ENCODE data around the gene RAD18.

Gene RAD18

DNA sequence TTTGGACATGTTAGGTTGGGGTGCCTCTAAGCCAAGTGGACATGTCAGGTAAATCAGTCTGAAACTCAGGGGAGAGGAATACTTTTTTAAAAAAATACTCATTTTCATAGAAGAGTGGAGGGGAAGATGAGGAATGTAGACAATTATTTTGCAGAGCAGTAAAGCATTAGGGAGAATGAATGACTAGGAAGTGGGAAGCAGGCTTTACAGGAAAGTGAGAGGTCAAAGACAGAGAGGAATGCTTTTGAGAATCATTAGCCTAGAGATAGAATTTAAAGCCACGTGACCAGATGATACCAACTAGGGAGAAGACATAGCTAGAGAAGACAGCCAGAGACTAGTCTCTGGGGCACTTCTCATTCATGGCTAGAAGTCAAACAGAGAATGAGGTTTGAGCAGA lies 91.0 kb downstream of the RAD18 start:
- TF ChIP-seq, protein P1, sequence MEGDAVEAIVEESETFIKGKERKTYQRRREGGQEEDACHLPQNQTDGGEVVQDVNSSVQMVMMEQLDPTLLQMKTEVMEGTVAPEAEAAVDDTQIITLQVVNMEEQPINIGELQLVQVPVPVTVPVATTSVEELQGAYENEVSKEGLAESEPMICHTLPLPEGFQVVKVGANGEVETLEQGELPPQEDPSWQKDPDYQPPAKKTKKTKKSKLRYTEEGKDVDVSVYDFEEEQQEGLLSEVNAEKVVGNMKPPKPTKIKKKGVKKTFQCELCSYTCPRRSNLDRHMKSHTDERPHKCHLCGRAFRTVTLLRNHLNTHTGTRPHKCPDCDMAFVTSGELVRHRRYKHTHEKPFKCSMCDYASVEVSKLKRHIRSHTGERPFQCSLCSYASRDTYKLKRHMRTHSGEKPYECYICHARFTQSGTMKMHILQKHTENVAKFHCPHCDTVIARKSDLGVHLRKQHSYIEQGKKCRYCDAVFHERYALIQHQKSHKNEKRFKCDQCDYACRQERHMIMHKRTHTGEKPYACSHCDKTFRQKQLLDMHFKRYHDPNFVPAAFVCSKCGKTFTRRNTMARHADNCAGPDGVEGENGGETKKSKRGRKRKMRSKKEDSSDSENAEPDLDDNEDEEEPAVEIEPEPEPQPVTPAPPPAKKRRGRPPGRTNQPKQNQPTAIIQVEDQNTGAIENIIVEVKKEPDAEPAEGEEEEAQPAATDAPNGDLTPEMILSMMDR (IDR thresholded peaks at IDR 0.05; ENCODE audit: control extremely low read depth, extremely low read depth, low read depth, missing control alignments) = no peak
- no peak for DNase-seq (ENCODE audit: extremely low spot score)
- CTCF ChIA-PET = interaction anchor here (0.7 to 1.5 kb wide), 4 partner anchors 11 to 21 kb away, joined by 3 to 4 read pairs (median 4); no protein-coding TSS in a partner anchor
- POLR2A ChIA-PET = no interaction called here

DNA sequence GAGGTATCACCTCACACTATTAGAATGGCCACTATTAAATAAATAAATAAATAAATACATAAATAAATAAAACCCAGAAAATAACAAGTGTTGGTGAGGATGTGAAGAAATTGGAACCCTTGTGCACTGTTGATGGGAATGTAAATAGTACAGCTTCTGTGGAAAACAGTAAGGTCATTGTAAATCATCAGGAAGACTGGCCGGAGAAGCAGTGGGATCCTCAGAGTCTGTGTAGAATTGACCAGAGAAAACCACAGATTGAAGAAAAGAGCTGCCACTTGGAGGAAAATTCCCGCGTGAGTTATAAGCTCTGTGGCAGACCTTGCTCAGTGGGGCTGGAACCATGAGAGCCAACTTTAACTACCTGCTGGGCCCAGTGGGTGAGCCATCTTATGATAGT lies 92.0 kb downstream of the RAD18 start:
- no peak for DNase-seq (ENCODE audit: extremely low spot score)
- ChIA-PET POLR2A (no interaction called here), CTCF (interaction anchor here (1.5 to 1.6 kb wide), 3 partner anchors 10 to 20 kb away, joined by 3 to 4 read pairs (median 3); no protein-coding TSS in a partner anchor)
- TF ChIP-seq, protein P1 (IDR thresholded peaks at IDR 0.05; ENCODE audit: control extremely low read depth, extremely low read depth, low read depth, missing control alignments) = no peak

DNA sequence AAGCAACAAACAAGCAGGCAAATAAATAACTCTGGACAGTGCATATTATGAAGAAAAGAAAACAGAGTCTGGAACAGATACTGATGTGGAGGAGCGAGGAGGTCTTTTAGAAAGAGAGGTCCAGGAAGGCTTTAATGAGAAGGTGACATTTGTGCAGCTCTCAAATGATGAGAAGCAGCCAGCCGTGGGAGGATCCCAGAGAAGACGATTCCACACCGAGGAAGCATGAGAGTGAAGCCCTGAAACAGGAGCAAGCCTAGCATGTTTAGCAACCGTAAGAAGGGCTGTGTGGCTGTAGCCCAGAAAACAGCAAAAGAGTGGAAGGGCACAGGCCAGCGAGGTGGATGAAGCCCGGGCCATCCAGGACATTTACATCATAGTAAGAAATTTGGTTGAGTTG lies 93.1 kb downstream of the RAD18 start:
- DNase-seq (ENCODE audit: extremely low spot score) = no peak
- TF ChIP-seq, protein P1 (IDR thresholded peaks at IDR 0.05; ENCODE audit: control extremely low read depth, extremely low read depth, low read depth, missing control alignments) = no peak
- POLR2A ChIA-PET = no interaction called here
- CTCF ChIA-PET = interaction anchor here (1.6 kb wide), 1 partner anchor 9 kb away, joined by 3 read pairs; no protein-coding TSS in a partner anchor

DNA sequence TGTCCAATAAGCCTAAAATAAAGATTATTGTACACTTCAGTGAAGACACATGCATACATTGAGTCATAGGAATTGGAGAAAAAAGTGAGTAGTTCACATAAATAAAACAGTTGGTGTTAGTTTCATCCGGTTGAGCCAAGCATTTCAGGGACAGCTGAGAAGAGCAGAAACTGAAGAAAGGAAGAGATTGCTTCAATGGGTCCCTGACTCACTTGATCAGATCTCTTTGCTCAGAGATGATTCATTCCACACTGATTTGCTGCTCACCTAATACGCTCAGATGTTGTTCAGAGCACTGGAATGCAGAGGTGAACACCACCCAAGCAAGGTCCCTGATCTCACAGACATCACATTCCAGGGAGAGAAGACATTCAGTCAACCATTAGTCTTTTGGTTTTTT lies 93.7 kb downstream of the RAD18 start:
- TF ChIP-seq, protein P1 (IDR thresholded peaks at IDR 0.05; ENCODE audit: control extremely low read depth, extremely low read depth, low read depth, missing control alignments) = no peak
- ChIA-PET CTCF (no interaction called here), POLR2A (no interaction called here)

DNA sequence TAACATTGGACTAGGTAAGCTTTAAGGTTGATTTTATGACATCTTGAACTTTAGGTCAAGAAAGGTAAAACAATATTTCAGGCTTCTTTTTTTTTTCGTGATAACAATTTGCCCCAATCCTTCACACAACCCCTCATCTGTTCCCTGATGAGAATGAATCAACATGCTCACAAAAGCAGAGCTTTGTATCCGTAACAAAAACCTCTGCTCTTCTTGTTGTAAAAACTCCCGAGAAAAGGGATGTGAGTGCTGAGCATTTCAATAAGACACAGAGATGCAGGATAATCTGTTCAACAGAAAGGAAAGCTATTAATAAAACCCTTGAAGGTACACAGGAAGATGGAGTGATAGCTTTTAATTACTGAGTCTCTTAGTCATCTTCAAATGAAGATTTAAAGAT lies 94.3 kb downstream of the RAD18 start:
- ChIA-PET CTCF (no interaction called here), POLR2A (no interaction called here)
- TF ChIP-seq, protein P1 (IDR thresholded peaks at IDR 0.05; ENCODE audit: control extremely low read depth, extremely low read depth, low read depth, missing control alignments) = no peak
- DNase-seq (ENCODE audit: extremely low spot score) = no peak

More for the DNA sequence above, 93.7 kb downstream of the RAD18 start:
- DNase-seq (ENCODE audit: extremely low spot score) = no peak

DNA sequence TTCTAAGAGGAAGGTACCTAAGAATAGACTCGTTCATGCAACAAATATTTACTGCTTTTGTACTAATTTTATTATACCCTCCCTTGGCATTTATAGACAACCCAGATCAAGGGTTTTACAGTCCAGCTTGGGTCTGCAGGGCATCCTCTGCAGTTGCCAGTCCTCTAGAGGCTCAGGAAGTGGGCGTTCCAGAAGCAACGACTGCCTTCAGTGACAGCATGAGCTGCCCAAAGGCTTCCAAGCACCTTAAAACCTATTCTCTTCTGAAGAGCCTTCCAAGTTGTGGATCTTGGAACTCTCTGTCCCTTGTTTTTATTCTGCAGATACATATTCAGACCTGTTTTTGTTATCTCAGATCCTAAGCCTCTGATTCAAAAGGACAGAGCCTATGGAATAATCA lies 95.6 kb downstream of the RAD18 start:
- ChIA-PET POLR2A (no interaction called here), CTCF (interaction anchor here (1.5 kb wide), 1 partner anchor 9 kb away, joined by 5 read pairs; no protein-coding TSS in a partner anchor)
- TF ChIP-seq, protein P1 (IDR thresholded peaks at IDR 0.05; ENCODE audit: control extremely low read depth, extremely low read depth, low read depth, missing control alignments) = no peak
- DNase-seq (ENCODE audit: extremely low spot score) = no peak
